ENCODE results near the gene NR3C2.
"Not testable (repeated sequence)": the region's sequence is repeated elsewhere in the genome, so short reads cannot be mapped to it uniquely, and the experiment has no call there.

The NR3C2 gene

GRCh38 chr4:148364525-148364924, 77.7 kb downstream of the NR3C2 start:
- no peak for DNase-seq

GRCh38 chr4:148359769-148360168, 82.4 kb downstream of the NR3C2 start:
- no peak for DNase-seq

GRCh38 chr4:148355442-148356123, 86.6 kb downstream of the NR3C2 start:
- DNase-seq: no peak

GRCh38 chr4:148354186-148354585, 88.0 kb downstream of the NR3C2 start:
- DNase-seq: no peak

- no peak for DNase-seq
Measured at GRCh38 chr4:148353571-148353970, 88.6 kb downstream of the NR3C2 start.

GRCh38 chr4:148349153-148349552, 93.1 kb downstream of the NR3C2 start:
- no peak for DNase-seq

GRCh38 chr4:148346657-148347056, 95.6 kb downstream of the NR3C2 start:
- no peak for DNase-seq

GRCh38 chr4:148345509-148345908, 96.7 kb downstream of the NR3C2 start:
- no peak for DNase-seq

- DNase-seq: no peak
Measured at GRCh38 chr4:148344941-148345340, 97.3 kb downstream of the NR3C2 start.

GRCh38 chr4:148344352-148344751, 97.9 kb downstream of the NR3C2 start:
- no peak for DNase-seq

GRCh38 chr4:148341980-148342800, 100.0 kb downstream of the NR3C2 start:
- no peak for DNase-seq

- DNase-seq: no peak
Measured at GRCh38 chr4:148335133-148335532, 107.1 kb downstream of the NR3C2 start.

- no peak for DNase-seq
Measured at GRCh38 chr4:148333265-148333664, 108.9 kb downstream of the NR3C2 start.

GRCh38 chr4:148332486-148332885, 109.7 kb downstream of the NR3C2 start:
- DNase-seq: no peak

GRCh38 chr4:148330724-148331123, 111.5 kb downstream of the NR3C2 start:
- DNase-seq: no peak

- DNase-seq: no peak
Measured at GRCh38 chr4:148330161-148330560, 112.1 kb downstream of the NR3C2 start.

- no peak for DNase-seq
Measured at GRCh38 chr4:148329751-148330150, 112.5 kb downstream of the NR3C2 start.

- no peak for DNase-seq
Measured at GRCh38 chr4:148327683-148328082, 114.5 kb downstream of the NR3C2 start.

GRCh38 chr4:148323316-148323715, 118.9 kb downstream of the NR3C2 start:
- DNase-seq: not testable (repeated sequence)

GRCh38 chr4:148315049-148315448, 127.2 kb downstream of the NR3C2 start:
- no peak for DNase-seq

- no peak for DNase-seq
Measured at GRCh38 chr4:148312956-148313490, 129.2 kb downstream of the NR3C2 start.

GRCh38 chr4:148311526-148311925, 130.7 kb downstream of the NR3C2 start:
- DNase-seq: no peak

GRCh38 chr4:148310756-148311155, 131.5 kb downstream of the NR3C2 start:
- DNase-seq: no peak

- no peak for DNase-seq
Measured at GRCh38 chr4:148305751-148306150, 136.5 kb downstream of the NR3C2 start.

Data from NCI-H2227 treated with DMSO at 0.1 percent for 48 hours (cell line).